Measurements from ENCODE around the gene CBX2.

The CBX2 gene

GRCh38 chr17:79819085-79819484 lies 41.1 kb downstream of the CBX2 start:
- Histone ChIP-seq H3K4me3 (replicated peaks; ENCODE audit: insufficient read depth, low read length) (no peak overlapping the region), H3K27me3 (ENCODE audit: insufficient read depth, poor library complexity, severe bottlenecking) (peaks cover 32% of the 10 kb centered on the region), H3K27ac (replicated peaks) (no peak overlapping the region)
- no peak for DNase-seq (ENCODE audit: low read depth in 1 of 2, low spot score in 1 of 2)
- TF ChIP-seq POLR2AphosphoS5 (IDR thresholded peaks at IDR 0.05; ENCODE audit: low read depth) (no peak), REST (IDR thresholded peaks at IDR 0.05; ENCODE audit: insufficient replicate concordance, low read depth) (no peak), GABPA (IDR thresholded peaks at IDR 0.05; ENCODE audit: low read depth) (no peak), CTCF (IDR thresholded peaks at IDR 0.05; ENCODE audit: insufficient read depth, low read length) (no peak), SPI1 (IDR thresholded peaks at IDR 0.05; ENCODE audit: borderline replicate concordance, low read depth) (no peak)

- peaks cover 26% of the 10 kb centered on the region for H3K27me3 ChIP-seq (ENCODE audit: insufficient read depth, poor library complexity, severe bottlenecking)
- H3K4me3 ChIP-seq (replicated peaks; ENCODE audit: insufficient read depth, low read length), result no peak overlapping the region
- no peak for DNase-seq (ENCODE audit: low read depth in 1 of 2, low spot score in 1 of 2)
- no peak overlapping the region for H3K27ac ChIP-seq (replicated peaks)
- TF ChIP-seq SPI1 (IDR thresholded peaks at IDR 0.05; ENCODE audit: borderline replicate concordance, low read depth) (no peak), GABPA (IDR thresholded peaks at IDR 0.05; ENCODE audit: low read depth) (no peak), CTCF (IDR thresholded peaks at IDR 0.05; ENCODE audit: insufficient read depth, low read length) (no peak), REST (IDR thresholded peaks at IDR 0.05; ENCODE audit: insufficient replicate concordance, low read depth) (no peak), POLR2AphosphoS5 (IDR thresholded peaks at IDR 0.05; ENCODE audit: low read depth) (no peak)
Observed at GRCh38 chr17:79819534-79820276, 41.8 kb downstream of the CBX2 start.

- Histone ChIP-seq H3K4me3 (replicated peaks; ENCODE audit: insufficient read depth, low read length) (no peak overlapping the region), H3K27ac (replicated peaks) (no peak overlapping the region), H3K27me3 (ENCODE audit: insufficient read depth, poor library complexity, severe bottlenecking) (peaks cover 16% of the 10 kb centered on the region)
- TF ChIP-seq POLR2AphosphoS5 (IDR thresholded peaks at IDR 0.05; ENCODE audit: low read depth) (no peak), GABPA (IDR thresholded peaks at IDR 0.05; ENCODE audit: low read depth) (no peak), CTCF (IDR thresholded peaks at IDR 0.05; ENCODE audit: insufficient read depth, low read length) (no peak), REST (IDR thresholded peaks at IDR 0.05; ENCODE audit: insufficient replicate concordance, low read depth) (no peak), SPI1 (IDR thresholded peaks at IDR 0.05; ENCODE audit: borderline replicate concordance, low read depth) (no peak)
- DNase-seq (ENCODE audit: low read depth in 1 of 2, low spot score in 1 of 2), result no peak
Observed at GRCh38 chr17:79820959-79821330, 43.0 kb downstream of the CBX2 start.

Data from HL-60 (cell line).